Activated naive CD8-positive, alpha-beta T cell (primary cell): ENCODE measurements around the gene PDK2.

Source experiments
- H3K27ac Mint-ChIP-seq: one replicate; pipeline ENCODE4 v1.8.0; 2021; ENCODE audit warnings: mixed read lengths
- H3K27me3 Mint-ChIP-seq: one replicate; pipeline ENCODE4 v1.8.0; 2021; ENCODE audit warnings: mixed read lengths
- H3K36me3 Mint-ChIP-seq: one replicate; pipeline ENCODE4 v1.8.0; 2021; ENCODE audit warnings: mixed read lengths
- H3K4me1 Mint-ChIP-seq: one replicate; pipeline ENCODE4 v1.8.0; 2021; ENCODE audit warnings: low read depth, mixed read lengths
- H3K4me3 Mint-ChIP-seq: one replicate; pipeline ENCODE4 v1.8.0; 2021; ENCODE audit warnings: mild to moderate bottlenecking, mixed read lengths
- H3K9me3 Mint-ChIP-seq: one replicate; pipeline ENCODE4 v1.8.0; 2021; ENCODE audit warnings: low read depth, mixed read lengths

PDK2 gene

DNA sequence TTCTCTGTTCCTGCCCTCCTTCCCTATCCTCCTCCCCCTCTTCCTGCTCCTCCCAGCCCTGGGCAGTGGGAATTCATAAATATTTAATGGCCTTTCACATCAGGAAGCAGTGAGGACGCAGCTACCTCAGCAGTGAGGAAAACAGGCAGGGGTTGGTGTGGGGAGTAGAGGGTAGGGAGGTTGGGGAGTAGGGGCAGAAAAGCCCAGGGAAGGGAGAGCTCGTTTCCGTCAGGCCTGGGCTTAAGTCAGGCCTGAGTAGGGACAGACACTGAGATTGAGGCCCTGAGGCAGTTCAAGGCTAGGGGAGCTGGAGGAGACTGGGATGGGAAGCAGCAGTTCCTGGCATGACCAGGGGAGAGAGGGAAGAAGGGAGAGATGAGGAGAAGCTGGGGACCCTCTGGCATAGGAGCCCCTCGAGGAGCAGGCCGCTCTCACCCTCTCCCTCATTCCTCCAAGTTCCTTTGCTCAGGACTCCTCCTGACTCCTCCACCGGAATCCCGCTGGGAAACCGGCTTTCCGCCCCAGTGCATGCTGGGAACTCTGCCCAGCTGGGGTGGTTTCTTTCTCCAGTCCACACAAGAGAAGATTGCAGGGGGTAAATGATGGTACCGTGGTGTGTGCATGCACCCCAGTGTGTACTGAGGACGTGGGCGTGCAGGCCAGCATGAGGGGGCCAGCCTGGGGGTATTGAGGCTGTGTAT, 28.6 kb downstream of the PDK2 start:
- no peak overlapping the region for H3K4me3 Mint-ChIP-seq
- H3K27me3 Mint-ChIP-seq, result peaks cover 3% of the 10 kb centered on the region
- no peaks in the 10 kb centered on the region for H3K9me3 Mint-ChIP-seq
- peaks cover 5% of the 10 kb centered on the region for H3K4me1 Mint-ChIP-seq
- no peak overlapping the region for H3K27ac Mint-ChIP-seq
- H3K36me3 Mint-ChIP-seq, result no peaks in the 10 kb centered on the region

DNA sequence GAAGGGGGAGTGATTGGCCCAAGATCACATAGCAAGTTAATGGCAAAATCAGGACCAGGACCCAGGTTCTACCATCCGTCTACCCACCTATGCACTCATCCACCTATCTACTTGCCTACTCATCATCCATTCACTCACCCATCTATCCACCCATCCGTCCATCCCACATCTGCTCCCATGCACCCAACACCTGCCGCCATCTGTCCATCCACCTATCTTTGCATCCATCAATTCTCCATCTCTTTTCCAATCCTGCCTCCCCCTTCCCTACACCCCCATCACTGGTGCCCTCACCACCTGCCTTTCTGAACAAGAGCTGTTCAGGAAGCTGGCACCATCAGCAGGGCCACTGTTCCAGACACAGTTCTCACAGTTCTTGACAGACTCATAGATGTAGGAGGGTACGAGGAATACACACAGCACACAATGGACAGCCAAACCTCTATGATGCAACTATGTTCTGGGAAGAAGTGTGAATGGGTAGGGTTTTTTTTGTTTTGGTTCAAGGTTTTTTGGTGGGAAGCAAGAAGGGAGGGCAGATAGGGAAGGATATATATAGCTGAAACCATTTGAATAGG, 30.4 kb downstream of the PDK2 start:
- H3K27me3 Mint-ChIP-seq, result peaks cover 4% of the 10 kb centered on the region

DNA sequence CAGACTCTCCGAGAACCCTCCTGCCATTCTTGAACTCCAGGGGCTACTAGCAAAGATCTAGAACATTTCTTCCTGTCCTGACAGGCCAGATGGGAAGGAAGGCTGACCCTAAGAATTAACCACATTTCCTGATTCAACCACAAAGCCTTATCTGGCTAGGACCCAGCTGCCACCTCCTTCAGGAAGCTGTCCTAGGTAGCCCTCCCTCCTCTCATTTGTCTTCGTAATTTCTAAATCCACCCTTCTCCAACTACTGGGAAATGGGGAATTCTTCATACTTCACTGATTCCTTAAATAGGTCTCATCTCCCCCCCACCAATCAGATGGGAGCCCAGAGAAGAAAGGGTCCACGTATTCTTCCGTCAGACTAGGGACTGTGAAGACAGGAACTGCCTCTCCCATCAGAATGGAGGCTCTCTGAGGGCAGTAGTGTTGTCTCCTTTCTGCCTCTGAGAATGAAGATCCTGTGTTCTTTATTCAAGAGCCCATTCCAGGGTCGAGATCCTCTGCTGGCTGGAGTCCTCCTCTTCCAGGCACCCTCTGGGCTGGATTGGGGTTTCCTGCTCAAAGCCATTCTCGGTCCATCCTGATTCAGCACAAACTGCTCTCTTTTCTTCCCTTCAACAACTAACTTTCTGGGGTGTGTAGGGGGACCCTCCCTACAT, 32.7 kb downstream of the PDK2 start:
- Mint-ChIP-seq H3K4me3 (no peak overlapping the region), H3K36me3 (peaks cover 2% of the 10 kb centered on the region), H3K4me1 (peaks cover 26% of the 10 kb centered on the region), H3K27ac (no peak overlapping the region), H3K27me3 (peaks cover 4% of the 10 kb centered on the region), H3K9me3 (no peaks in the 10 kb centered on the region)

More for the DNA sequence above, 30.4 kb downstream of the PDK2 start:
- Mint-ChIP-seq H3K4me3 (no peak overlapping the region), H3K36me3 (no peaks in the 10 kb centered on the region), H3K27ac (no peak overlapping the region), H3K4me1 (peaks cover 6% of the 10 kb centered on the region), H3K9me3 (no peaks in the 10 kb centered on the region)

DNA sequence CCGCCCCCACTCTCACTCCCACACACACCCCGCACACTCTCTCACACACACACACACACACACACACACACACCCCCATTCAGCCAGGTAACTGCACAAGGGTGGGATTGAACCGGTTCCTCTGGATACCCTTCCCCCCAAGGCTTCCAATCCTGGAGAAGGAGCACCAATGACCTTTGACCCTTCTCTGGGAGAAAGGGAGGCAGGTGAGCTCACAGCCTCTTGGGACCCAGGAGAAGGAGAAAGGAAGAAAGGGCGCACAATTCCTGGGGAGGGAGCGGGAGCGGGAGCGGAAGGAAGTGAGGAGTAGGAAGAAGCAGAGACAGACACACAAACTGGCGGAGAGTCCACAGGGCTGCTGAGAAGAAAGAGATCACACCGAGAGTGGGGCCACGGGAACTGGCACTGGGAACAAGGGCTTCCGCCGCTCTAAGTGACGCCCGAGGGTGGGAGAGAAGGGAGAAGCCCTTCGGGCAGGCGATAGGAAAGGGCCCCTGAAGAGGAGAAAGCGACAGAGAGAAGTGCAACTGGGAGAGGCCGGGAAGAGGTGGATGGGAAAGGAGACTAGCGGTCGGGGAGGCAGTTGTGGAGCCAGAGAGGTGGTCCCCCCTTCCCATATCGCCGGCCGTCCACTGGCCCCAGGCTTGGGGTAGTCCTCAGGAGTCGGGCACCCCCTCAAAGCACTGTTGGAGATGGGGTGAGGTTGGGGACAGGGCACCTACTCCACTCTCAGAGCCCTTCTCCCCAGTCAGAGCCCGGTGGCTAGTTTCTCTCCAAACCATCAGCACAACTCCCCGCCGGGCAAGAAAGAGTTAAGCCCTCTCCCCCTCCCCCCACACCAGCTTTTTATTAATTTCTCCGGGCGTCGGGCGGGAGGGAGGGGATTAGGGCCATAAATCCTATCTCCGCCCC, 33.5 kb downstream of the PDK2 start:
- no peaks in the 10 kb centered on the region for H3K9me3 Mint-ChIP-seq
- H3K36me3 Mint-ChIP-seq, result peaks cover 2% of the 10 kb centered on the region
- H3K27ac Mint-ChIP-seq, result no peak overlapping the region
- H3K4me1 Mint-ChIP-seq, result peaks cover 26% of the 10 kb centered on the region
- H3K4me3 Mint-ChIP-seq, result peak overlapping the region; percentile 78
- peaks cover 4% of the 10 kb centered on the region for H3K27me3 Mint-ChIP-seq

DNA sequence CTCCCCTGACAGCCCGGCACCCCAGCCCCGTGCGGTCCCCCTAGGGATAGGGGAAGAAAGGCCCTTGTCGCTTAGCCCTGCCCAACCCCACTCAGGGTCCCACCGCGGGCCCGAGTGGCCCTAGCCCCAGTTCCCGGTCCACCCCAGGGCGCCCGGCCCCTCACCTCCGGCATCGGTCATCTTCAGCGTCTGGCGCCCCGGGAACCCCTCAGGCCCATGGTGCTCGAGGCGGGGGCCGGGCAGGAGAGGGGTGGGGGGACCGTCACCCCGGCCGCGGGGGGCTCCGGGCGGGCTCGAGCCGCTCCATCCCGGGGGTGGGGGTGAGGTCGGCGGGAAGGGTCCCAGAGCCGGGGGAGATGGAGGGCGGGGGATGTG, 34.2 kb downstream of the PDK2 start:
- H3K4me1 Mint-ChIP-seq, result peaks cover 26% of the 10 kb centered on the region
- H3K36me3 Mint-ChIP-seq, result peaks cover 2% of the 10 kb centered on the region
- H3K27me3 Mint-ChIP-seq, result peaks cover 4% of the 10 kb centered on the region
- H3K9me3 Mint-ChIP-seq, result no peaks in the 10 kb centered on the region
- peak overlapping the region; percentile 53 for H3K4me3 Mint-ChIP-seq
- no peak overlapping the region for H3K27ac Mint-ChIP-seq

DNA sequence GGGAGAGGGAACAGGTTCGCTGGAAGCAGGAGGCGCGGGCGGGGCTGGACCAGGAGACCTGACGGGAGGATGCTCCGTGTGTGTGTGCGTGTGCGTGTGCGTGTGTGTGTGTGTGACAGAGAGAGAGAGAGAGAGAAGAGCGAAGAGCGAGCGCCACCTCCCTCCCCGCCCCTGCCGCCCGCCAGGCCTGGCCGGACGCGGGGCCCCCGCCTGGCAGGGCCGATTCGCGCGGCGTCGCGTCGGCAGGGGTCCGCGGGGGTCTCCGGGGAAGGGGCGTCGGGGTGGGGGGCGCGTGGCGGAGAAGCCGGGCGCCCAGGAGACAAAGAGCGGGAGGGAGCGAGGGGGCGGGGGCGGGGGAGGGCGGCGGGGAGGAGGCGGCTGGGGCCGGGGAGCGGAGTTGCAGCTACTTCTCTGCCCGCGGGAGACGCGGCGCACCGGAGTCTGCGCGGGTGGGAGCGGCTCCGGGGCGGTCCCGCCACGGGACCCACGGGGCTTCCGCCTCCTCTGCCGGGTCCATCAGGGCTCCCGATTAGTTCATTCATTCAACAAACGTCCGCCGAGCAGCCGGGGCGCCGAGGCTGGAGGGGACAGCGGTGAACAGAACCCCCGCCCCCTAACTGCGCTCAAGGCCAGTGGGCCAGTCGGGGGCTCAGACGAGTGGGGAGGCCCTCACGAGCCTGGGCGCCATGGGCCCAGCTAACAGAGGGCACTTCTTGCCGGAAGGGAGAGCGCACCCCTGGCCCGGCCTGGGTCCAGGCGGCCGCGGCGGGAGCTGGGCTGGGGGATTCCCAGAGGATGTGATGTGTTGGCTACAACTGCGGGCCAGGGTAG, 34.8 kb downstream of the PDK2 start, which contains the start of gene SAMD14:
TSS of gene SAMD14 (minus strand) at position 433 of the 831 bp plus-strand sequence. CDS start 5,201 bp downstream, outside the sequence.
- H3K9me3 Mint-ChIP-seq, result no peaks in the 10 kb centered on the region
- H3K27ac Mint-ChIP-seq, result peak within 1 kb of the TSS; percentile 61
- H3K27me3 Mint-ChIP-seq, result peaks cover 4% of the 10 kb centered on the region
- H3K36me3 Mint-ChIP-seq, result peaks cover 2% of the 10 kb centered on the region
- peaks cover 26% of the 10 kb centered on the region for H3K4me1 Mint-ChIP-seq
- H3K4me3 Mint-ChIP-seq, result peak within 1 kb of the TSS; percentile 79

DNA sequence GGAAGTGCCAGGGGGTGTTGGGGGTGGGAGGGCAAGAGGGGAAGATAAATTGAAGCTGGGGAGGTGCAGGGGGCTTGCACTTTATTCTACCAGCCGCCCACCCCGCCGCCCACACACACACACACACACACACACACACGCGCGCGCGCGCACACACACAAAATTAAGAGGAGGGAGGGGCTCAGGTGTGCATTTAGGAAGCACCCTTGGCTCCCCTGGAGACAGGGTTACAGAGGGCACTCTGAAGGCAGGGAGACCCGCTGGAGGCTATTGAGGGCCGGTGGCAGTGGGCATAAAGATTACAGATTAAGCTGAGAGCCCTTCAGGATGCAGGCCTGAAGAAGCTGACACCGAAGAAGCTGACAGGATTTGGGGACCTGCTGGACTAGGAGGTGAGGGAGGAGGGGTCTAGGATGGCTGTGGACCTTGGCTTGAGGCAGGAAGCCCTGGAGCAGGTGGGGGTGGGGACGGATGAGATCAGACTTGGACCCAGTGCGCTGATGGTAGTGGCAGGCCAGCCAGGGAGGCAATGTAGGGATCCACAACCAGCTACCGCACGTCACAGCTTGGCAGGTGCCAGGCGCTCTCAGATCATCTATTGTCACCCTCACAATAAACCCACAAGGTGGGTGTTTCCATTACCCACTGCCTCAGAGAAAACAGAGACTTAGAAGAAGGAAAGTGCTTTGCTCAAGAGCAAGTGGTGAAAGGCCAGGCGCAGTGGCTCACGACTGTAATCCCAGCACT, 35.6 kb downstream of the PDK2 start:
- Mint-ChIP-seq H3K4me3 (peak overlapping the region; percentile 79), H3K4me1 (peaks cover 27% of the 10 kb centered on the region), H3K36me3 (peaks cover 4% of the 10 kb centered on the region), H3K9me3 (no peaks in the 10 kb centered on the region), H3K27ac (peak overlapping the region; percentile 61), H3K27me3 (peaks cover 4% of the 10 kb centered on the region)

DNA sequence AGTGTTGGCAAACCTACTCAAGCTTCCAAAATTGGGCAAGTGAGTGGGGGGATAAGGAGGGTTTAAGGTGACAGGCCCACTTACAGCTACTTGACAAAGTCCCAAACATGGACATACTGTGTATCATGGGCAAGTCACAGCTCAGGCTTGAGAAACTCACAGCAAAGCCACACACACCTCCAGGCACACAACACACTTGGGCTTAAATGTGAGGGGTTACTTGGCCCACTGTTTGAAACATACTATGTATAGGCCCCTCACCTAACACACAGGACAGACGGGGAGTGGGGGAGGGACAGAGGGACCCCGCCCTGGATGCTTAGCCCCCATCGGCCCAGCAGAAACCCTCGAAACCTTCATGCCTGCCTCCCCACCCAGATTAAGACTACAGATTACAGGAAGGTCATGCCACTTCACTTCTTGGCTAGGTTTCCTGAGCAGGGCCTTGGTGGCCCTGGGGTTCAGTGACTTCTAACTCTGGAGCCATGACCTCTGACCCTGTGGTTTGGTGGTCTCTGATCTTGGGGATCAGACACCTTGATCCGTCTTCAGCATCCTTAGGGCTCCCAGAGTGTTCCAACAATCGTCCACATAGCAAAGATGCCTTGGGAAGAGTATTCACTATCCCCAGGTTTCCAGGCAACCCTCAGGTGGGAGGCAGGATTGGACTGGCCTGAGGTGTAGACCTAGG, 37.1 kb downstream of the PDK2 start:
- Mint-ChIP-seq H3K27me3 (peaks cover 4% of the 10 kb centered on the region), H3K27ac (peak overlapping the region; percentile 41), H3K36me3 (peaks cover 6% of the 10 kb centered on the region), H3K4me3 (no peak overlapping the region), H3K4me1 (peaks cover 27% of the 10 kb centered on the region), H3K9me3 (no peaks in the 10 kb centered on the region)

DNA sequence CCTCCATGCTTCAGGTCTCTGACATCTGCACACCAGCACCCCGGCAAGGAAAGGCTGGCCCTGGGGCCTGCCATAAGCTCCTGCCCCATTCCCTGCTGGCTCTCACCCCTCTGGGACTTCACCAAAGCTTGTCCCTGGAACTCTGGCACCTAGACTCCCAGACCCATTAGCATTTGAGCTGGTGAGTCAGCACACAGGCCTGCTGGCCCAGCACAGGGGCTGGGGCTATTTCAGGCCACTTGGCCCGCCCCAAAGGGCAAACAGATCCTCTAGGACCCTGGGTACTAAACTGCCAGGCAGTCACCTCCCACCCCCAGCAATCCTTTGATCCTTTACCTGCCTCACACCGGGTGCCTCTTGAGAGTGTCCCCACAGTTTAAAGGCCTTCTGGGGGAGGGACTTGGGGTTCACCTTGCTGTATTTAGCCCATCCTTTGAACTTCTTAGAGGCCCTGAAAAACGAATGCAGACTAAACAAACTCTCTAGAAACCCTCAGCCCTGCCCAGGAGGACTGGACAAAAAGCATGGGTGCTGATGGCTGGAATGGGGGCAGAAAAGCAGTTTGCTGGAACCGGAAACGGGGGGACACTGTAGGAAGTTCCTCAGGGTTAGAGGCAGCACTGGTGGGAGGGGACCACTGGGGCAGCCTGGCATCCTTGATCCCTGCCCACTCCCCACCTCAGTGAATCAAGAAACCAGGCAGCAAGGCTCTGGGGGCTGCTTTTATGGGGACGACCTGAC, 38.0 kb downstream of the PDK2 start:
- Mint-ChIP-seq H3K9me3 (no peaks in the 10 kb centered on the region), H3K4me1 (peaks cover 27% of the 10 kb centered on the region), H3K4me3 (no peak overlapping the region), H3K36me3 (peaks cover 6% of the 10 kb centered on the region), H3K27me3 (peaks cover 4% of the 10 kb centered on the region), H3K27ac (no peak overlapping the region)

DNA sequence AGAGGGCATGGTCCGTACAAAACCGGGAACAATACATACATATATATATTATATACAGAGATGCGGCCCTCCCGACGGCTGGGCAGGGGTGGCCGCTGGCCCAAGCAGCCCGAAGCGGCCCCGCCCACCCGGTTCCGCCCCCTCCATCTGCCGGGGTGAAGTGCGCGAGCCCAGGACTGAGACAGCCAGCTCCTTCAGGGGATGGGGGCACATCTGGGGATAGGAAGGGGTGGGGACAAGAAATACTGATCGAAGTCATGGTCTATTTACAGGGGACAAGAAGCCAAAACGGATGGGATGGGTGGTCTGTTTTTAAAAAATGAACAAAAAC, 38.6 kb downstream of the PDK2 start:
- H3K27me3 Mint-ChIP-seq, result peaks cover 1% of the 10 kb centered on the region
- H3K9me3 Mint-ChIP-seq, result no peaks in the 10 kb centered on the region
- peaks cover 9% of the 10 kb centered on the region for H3K36me3 Mint-ChIP-seq
- H3K4me1 Mint-ChIP-seq, result peaks cover 24% of the 10 kb centered on the region
- no peak overlapping the region for H3K4me3 Mint-ChIP-seq
- no peak overlapping the region for H3K27ac Mint-ChIP-seq

DNA sequence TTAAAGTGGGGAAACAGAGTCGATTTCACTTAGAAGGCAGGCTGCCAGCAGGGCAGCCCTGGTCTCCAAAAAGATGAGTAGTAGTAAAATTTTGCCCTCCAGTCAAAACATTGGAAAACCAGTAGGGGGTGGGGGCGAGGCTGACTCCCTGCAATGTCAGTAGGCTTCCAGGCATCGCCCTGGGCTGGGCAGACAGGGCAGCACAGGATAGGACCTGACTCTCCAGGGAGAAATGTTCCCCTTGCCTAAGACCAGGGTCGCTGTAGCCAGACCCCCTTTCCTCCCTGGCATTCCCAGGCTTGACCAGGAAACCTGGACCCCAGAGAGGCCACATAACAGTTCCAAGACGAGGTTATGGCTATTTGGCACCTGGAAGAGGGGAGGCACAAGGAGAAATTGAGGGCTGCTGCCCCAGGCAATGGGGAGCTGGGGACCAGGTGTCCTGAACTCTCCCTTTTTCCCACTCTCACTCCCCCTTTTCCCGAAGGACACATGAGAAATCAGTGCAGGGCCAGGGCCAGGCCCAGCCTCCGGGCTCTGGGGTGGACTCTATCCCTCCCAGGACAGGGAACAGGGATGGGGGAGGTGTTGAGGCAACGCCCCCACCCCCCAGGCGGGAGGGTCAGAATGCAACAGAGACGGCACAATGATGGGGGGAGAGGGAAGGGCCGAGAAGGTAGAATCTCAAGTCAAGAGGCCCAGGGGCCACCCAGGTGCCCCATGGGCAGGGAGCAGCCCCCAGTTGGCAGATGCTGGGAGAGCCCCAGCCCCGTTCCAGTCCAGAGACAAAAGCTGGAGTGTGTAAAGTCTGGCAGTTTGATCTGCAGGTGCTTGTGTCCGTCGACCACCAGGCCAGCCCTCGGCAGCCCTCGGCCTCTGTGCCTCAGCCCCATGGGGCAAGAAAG, 39.3 kb downstream of the PDK2 start:
- H3K4me1 Mint-ChIP-seq, result peaks cover 23% of the 10 kb centered on the region
- no peak overlapping the region for H3K27ac Mint-ChIP-seq
- H3K4me3 Mint-ChIP-seq, result no peak overlapping the region
- H3K9me3 Mint-ChIP-seq, result no peaks in the 10 kb centered on the region
- H3K36me3 Mint-ChIP-seq, result peaks cover 9% of the 10 kb centered on the region
- H3K27me3 Mint-ChIP-seq, result no peaks in the 10 kb centered on the region
